HG02678 (cell line): ENCODE measurements around the gene AMBP.

Source experiments
- ATAC-seq: cut with Tn5 transposase; IDR thresholded peaks from one replicate; pipeline ENCODE4 v1.9.1; 2021; ENCODE audit warnings: mild to moderate bottlenecking, moderate library complexity; ENCODE audit not compliant: unreplicated experiment

Gene AMBP

DNA sequence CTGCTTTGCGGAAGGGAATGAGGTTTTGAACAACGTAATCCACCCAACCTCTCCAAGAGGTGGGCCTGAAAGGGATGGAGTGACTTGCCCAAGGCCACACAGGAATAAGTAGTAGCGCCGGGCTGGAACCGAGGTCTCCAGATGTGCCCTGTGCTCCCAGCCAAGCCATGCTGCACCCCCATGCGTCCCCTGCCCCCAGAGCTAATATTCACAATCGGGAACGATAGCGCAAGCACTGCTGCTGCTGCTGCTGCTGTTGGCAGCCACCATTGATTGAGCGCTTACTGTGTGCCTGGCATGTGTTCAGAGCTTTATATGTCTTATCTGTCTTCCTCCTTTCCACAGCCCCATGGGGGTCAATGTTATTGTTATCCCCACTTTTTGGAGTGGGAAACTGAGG lies 43.9 kb downstream of the AMBP start:
- ATAC-seq = no peak

DNA sequence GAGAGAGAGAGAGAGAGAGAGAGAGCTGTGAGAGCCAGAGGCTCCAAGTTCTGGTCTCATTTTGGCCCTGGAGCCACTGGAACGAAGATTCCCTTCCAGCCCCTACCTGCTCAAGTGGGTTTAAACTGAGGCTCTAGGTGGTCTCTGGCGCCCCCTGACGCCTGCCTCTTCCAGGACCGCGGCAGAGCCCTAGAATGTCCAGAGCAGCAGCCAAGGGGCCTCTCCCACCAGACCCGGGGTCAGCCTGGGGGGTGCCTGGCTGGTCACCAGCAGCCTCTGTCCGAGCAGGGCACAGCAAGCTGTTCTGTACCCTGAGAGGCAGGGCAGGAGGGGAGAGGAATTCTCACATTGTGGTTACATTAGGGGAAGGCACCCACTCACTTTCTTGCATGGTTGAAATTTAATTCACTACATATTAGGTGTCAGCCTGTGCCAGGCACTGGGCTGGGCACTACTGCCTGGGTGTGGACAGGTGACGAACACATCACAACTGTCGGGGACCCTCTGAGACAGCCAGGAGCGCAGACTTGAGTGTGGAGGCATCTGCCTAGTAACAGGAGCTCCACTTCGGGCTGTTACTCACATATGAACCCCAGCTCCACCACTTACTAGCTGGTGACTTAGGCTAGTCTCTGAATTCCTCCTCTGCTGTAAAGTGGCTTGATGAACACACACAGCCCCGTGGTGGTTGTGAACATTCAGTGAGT lies 44.5 kb downstream of the AMBP start:
- ATAC-seq = no peak

DNA sequence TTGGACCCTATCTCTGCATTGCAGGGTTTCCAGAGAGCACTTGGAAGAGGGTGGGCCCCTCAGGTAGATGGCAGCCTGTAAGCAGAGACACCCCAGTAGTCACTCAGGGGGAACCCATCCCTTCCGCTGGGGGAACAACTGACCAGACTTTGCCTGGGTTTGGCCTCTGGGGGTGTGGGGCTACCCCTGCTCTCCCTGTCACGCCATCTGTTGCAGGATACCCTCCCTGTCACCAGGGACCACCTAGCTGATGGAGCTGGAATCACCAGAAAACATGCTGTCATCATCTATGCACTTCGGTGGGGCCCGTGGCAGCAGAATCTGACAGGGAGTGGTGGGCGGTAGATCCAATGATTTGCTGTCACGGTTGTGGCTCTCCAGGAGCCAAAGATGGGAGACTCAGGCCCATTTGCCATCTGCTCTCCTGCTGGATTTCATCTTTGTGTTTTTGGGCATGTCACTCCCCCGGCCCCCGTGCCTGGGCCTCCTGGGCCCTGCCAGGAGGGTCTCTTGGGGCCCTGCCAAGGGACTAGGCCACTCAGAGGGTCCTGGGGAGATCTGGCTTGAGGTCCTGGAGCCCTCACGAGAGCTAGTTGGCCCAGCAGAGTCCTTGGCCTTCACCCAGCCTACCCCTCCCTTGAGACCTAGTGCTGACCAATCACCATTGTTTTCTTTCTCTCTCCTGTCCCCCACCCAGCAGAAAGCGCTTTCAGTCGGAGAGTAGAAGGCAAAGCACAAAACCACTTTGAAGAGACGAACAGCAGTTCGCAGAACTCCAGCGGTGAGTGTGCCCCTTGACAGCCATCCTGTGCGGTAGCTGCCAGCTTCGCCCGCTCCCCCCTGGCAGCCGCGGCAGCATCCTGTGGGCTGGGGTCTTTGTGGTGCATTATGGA lies 45.9 kb downstream of the AMBP start:
- no peak for ATAC-seq

DNA sequence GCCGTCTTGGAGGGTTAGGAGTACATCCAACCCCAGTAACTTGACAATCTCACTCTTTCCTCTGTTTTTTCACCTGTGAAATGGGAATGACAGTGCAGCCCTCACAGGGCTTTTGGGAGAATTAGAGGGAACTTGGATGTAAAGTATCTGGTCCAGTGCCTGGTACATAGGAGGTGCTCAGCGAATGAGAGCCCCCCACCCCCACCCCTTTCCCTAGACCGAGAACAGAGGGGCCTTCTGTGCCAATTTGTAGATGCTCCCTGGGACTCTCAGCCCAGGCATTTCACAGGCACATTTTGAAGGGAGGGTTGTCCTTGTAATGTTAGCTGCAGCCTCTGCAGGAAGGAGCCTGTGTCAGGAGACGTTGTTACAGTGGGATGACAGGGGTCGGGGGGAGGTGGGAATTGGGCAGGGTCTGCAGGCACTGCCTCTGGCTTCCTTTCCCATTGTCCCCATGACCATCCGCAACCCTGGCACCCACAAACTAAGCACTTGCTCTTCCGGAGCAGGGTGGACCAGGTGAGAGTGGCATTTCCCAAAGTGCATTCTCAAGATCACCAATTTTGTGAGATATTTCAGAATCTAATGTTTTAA lies 47.0 kb downstream of the AMBP start:
- no peak for ATAC-seq

DNA sequence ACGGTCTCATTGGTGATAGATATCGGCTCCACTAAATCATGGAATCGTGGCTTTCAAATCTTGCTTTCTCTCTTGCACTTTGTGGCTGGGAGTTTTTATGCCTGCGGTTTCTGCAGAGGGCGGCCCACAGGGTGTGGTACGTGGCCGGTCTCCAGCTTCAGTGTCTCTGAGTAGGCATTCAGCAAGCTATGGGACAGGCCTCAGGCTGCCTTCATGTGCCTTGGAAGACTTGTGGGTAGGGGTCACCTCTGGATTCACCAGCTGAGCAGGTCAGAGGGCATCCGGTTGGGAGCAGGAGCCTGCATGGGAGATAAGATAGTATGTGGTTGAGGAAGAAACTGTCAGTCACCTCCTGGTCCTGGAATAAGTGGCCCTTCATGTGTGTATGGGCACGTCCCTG lies 47.7 kb downstream of the AMBP start:
- no peak for ATAC-seq

DNA sequence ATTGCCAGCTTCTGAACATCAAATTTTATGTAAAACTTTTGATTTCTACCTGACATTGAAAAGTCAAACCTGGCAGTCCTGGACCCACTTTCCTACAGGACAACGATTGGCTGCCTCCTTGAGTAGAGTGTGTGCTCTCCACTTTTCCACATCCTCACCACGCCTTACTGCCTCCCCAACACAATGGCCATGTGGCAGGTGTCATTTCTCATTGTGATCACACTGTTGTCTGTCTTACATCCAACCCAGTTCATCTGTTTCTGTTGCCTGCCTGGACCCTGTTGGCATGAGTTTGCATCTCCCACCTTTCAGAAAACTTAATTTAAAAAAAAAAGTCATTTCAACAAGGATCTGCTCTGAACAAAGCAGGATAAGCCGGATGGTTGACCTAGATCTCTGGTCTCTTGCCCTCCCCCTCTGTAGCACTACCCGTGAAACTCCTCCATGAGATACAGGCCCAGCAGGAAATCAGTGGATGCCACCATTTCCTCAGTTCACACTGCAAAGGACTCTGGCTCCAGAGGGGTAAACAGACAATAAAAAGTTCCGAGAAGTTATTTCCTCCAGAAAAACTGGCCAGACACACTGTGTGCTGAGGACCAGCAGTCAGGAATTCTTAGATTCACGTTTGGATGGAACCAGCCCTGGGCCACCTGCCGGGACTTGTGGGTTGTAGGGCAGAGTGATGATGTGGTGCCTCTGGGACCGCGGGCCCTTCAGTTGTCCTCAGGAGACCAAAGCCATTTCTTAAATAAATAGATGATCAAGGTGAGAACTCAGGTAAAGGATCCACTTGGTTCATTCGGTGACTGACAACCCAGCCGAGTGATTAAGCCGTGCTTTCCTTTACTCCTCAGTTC lies 48.6 kb downstream of the AMBP start:
- no peak for ATAC-seq

DNA sequence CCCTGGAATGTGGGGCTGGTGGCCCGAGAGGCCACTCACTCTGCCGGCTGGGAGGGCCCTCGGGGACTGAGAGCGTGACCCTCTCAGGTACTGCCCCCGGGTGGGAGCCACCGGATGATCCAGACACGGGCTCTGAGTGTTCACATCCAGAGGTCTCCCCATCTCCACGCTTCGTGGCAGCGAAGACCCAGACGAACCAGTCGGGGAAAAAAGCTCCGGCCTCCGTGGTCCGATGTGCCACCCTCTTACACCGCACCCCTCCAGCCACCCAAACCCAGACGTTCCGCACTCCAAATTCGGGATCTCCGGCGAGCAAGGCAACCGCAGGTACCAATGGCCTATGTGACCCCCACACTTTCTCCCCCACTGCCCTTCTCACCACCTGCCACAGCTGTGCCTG lies 49.5 kb downstream of the AMBP start:
- no peak for ATAC-seq

DNA sequence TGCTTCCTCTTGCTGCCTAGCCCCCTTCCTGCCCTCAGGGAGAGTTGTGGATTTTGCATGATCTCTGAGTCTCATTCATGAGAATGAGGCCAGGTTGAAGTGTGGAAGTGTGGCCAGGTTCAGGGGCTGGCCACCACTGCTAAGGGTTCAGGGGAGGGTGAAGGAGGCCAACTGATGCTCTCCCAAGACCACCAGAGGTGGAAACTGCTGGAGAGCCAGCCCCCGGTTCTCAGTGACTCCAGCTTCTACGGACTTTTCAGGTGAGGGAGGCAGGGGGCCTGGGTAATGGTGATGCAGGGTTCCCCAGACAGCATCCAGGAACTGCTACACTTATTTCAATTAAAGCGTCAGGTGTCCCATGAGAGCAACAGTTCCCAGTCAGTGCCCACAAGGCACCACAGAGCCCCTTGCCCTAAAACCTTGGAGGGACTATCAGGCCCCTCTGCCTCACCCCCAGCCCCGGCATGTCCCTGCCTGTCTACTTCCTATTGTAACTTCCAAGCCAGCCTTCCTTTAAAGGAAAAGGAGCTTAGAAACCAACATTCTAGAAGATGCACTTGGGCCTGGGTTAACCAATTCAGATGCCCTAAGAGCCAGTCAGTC lies 50.1 kb downstream of the AMBP start:
- ATAC-seq = no peak

DNA sequence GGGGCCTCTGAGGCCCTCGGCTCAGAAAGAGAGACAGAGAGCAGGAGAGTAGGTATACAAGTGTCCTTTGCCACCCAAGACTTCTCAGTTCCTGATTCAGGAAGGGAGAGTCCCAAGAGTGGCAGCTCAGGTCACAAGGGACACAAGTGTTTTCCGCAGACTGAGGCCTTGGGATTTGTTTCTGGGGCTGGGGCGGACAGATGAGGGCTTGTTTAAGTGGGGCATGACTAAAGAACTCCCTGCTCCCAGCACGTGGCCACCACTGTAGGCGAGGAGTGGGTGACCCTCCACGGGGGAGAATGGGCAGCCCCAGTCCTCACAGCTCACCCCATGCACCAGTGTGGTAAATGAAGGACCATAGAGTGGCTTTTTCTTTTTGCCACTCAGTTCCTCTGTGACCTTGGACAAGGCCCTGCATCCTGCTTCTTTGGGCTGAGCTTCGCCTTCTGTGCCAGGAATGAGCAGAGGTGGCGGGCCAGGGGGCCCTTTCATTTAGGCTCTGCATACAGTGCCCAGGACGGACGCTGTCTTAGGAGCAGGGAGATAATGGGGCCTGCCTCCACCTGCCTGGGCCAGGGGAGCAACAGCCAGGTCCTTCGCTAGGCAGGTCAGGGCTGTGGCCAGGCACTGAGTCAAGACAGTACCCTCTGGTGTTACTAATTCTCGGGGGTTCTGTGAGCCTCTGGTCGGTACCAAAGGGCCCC lies 50.8 kb downstream of the AMBP start:
- no peak for ATAC-seq

DNA sequence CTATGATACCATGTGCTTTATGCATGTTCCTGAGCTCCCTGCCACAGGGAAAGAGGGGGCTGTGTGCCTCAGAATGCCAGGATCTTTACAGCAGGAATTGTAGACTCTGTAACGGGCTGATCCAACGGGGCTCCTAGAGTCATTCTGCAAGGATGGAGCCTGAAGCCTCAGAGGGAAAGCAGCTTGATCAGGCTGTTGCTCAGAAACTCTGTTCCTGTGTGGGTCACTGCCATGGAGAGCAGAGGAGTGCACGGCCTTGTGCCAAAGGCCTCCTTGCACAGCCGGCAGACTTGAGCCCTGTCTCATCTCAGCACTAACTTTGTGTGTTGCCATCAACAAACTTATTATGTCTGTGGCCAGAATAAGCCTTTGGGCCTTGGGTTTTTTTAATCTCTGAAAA lies 51.8 kb downstream of the AMBP start:
- ATAC-seq = no peak

DNA sequence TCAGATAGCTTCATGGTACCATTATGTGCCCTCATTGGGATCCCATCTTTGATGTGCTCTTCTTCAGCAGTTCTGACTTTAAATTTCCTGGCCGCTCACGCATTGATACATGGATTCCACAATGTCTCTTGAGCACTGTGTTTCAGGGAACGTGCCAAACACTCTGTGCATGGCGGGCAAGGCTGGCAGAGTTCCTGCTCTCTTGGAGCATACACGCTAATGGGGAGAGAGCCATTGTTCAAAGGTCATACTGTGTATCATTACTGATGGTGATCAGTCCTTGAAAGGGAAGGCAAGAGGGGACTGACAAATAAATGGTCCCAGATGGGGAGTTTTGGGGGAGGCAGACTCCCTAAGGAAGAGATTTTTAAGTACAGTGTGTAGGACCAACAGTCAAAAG lies 52.3 kb downstream of the AMBP start:
- ATAC-seq = no peak

DNA sequence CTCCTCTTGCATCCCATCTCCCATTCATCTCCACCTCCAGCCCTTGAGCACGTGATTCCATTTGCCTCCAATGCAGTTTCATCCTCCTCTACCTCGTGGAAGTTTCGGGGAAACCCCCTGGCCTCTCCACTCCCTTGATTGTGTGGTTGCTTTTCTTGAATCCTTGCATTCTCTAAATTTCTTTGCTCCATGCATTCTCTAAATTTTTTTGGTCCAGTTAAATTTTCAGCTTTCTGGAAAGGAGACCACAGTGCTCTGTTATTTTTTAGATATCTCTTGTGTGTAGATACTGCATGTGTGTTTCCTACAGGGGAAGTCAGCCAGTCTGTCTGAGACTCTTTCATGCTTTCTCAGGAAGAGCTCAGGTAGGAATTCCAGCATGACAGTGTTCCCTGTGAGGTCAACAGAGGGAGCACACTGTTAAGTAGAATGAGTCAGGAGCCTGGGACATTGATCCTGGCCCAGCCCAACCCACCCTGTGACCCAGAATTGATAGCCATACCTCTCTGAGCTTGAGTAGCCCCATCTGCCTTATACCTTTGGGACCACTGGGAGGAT lies 52.8 kb downstream of the AMBP start:
- ATAC-seq = no peak

DNA sequence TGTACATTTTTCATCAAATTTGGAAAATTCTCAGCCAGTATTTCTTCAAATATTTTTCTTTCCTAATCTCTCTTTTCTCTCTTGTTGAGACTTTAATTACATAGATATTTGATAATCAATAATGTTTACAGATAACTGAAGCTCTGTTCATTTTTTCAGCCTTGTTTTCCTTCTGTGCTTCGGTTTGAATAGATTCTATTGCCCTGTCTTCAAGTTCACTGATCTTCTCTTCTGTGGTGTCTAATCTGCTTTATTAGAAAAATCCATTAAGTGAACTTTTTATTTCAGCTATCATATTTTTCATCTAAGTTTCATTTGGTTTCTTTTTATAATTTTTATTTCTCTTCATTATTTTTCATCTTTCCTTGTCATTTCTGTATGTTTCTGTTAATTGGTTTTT lies 54.1 kb downstream of the AMBP start:
- ATAC-seq = no peak

DNA sequence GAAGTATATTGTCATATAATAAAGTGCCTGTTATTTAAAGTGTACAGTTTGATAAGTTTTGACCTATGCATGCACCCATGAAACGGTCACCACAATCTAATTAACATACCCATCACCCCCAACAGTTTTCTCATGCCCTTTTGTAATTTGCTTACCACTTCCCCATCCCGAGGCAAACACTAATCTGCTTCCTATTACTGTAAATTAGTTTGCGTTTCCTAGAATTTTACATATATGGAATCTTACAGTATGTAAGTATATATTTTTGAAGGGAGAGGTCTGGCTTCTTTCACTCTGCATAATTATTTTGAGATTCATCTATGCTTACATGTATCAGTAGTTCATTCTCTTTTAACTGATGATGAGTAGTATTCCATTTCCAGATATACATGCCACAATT lies 56.5 kb downstream of the AMBP start:
- no peak for ATAC-seq

DNA sequence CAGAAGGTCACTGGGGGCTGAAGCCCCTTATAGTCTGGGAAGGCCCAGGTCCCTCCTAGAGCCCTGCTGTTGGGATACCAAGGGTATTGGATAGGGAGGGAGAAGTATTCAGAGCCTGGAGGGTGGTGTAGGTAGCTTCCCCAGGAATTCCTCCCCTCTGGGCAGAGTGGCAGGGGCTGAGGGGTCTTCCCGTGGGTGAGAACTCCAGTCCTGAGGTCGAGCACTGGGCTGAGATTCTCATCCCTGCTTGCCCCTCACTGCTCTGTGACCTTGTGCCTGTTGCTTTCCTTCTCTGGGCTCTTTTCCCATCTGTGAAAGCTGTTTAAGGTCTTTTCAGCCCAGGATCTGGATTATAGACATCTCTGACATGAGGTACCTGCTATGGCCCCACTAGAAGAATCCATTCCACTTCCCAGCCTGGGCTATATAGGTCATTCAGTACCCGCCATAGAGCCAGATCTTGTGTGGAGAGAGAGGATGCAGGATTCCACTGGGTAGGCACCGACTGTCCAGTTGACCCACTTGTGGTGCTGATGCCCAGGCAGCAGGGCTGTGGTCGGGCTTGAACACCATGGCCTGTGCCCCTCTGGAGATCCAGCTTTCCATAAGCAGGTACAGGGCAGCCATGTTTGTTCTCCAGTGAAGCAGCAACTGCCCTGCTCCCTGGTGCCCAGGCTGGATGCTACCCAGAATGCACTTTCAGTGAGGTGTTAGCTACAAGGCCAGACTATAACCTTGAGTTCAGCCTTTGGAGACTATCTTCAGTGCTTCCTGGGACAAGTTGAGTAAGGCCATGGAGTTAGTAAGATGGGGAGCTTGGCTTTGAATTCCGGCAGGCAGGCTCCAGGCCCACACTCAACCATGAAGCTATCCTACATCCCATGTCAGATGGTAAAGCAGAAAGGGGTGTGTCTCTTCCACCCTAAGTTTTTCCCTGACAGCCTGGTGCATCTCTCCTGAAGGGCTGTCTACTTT lies 60.1 kb downstream of the AMBP start:
- no peak for ATAC-seq

DNA sequence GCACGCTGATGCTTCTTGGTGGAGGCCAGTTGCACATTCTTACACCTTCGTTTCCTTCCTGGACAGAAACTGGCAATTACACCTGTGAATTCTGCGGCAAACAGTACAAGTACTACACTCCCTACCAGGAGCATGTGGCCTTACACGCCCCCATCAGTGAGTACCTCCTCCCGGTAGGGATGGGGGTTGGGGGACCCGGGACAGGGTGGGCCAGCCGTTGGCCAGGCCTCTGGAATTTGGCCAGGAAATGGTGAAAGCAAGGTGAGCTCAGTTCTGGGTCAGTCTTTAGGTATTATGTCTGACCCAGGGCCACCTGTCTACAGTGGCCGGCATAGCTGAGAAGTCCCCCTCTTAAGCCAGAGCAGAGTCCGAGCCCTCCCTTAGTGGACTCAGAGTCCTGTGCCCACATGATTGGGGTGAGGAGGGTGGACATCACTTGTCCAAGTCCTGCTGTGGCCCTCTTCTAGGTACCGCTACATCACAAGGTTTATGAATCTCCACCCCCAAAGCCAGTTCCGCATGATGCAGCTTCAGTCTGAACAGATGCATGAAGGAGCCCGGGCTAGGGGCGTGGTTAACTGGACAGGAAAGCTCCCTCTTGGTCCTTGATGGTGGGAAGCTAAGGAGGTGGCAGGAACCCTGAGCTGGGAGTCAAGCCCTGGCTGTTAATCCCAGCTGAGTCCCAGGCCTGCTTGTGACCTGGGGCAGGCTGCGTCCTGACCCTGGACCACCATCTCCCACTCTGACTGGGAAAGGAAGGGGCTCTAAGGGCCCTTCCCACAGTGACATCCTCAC lies 61.3 kb downstream of the AMBP start:
- no peak for ATAC-seq

DNA sequence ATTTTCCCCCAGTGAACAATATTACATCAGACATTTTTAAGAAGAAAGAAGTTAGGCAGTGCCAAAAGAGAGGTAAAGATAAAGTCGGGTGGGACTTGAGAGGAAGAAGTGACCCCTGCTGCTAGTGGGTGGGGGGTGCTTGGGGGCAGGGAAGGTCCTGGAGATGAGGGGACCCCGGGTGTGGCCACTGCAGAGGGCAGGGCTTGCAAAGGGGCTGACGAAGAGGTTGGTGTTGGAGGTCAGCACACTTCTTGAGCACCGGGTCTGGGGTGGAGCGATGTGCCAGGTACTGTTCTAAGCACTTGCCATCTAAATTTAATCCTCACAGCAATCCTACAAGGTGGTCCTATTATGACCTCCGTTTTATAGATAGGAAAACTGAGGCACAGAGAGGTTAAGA lies 62.0 kb downstream of the AMBP start:
- no peak for ATAC-seq

DNA sequence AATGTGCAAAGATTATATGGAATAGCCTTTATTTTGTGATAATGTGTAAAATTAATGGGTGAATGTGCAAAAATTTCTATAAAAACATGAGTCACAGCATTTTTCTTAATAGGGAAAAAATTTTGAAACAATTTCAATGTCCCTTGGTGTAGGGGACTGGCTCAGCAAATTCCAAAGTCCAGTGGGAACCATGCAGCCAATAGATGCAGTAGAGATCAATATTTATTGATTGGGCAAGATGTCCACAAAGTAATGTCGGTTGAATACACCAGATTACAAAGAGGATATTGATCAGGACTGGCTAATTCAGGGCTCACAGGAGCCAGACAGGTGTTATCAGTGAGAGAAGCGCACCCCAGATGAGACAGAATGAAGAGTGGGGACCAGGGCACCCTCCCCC lies 62.5 kb downstream of the AMBP start:
- ATAC-seq = no peak
